Measurements from ENCODE around the gene FBXO24. TPM values are rescaled to one million over a fixed set of nuclear protein-coding genes. Genes with fewer than 3 reads are reported as not detected.

FBXO24 gene
- total RNA-seq, 1 donor from 2014 or later = 0.61 TPM

DNA sequence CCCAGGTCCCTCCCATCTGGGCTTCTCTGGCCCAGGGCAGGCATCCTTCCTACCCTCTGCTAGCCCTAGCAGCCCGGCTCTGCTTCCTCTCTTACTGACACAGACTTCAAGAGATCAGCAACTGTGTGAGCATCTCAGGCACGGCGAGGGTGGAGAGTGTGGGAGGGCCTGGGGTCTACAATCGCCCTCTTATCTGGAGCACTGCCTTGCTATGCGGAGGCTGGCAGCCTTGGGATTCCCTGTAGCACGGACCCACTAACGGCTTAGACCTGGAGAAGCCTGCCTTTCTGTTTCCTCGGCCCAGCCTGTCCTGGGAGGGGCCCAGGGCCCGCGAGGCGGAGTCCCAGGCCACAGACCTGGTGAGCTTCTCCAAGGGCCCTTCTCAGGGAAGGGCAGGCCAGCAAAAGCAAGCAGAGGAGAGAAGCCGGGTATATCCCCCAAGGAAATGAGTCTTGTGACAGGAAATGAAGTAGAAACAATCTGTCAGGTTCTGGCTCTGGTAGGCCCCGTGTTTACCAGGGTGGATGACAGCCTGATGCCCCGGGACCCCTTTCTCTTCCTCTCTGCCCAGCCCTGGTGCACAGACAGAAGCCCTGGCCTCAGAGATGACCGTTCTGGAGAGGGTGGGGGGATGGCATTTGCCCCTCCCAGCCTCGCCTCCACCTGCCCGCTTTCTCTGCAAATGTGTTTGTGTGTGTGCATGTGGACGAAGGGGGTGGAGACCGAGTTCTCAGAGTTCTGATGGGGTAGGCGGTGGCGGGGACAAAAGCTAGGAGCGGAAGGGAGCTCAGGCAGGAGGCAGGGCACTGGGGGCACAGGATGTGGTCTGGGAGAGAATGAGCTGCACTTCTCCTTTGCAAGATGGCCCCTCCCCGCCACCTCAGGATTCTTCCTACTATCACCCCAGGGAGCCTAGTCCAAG lies 2.7 kb upstream of the FBXO24 start:
- Mint-ChIP-seq H3K4me3 (peak overlapping the region; percentile 85), H3K27me3 (ENCODE audit: low read depth) (no peaks in the 10 kb centered on the region), H3K9me3 (no peaks in the 10 kb centered on the region), H3K27ac (ENCODE audit: unreplicated experiment) (peak overlapping the region; percentile 37), H3K4me1 (peaks cover 31% of the 10 kb centered on the region), H3K36me3 (ENCODE audit: low read depth) (no peaks in the 10 kb centered on the region)
- TF ChIP-seq, protein P1, sequence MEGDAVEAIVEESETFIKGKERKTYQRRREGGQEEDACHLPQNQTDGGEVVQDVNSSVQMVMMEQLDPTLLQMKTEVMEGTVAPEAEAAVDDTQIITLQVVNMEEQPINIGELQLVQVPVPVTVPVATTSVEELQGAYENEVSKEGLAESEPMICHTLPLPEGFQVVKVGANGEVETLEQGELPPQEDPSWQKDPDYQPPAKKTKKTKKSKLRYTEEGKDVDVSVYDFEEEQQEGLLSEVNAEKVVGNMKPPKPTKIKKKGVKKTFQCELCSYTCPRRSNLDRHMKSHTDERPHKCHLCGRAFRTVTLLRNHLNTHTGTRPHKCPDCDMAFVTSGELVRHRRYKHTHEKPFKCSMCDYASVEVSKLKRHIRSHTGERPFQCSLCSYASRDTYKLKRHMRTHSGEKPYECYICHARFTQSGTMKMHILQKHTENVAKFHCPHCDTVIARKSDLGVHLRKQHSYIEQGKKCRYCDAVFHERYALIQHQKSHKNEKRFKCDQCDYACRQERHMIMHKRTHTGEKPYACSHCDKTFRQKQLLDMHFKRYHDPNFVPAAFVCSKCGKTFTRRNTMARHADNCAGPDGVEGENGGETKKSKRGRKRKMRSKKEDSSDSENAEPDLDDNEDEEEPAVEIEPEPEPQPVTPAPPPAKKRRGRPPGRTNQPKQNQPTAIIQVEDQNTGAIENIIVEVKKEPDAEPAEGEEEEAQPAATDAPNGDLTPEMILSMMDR (conservative IDR thresholded peaks at IDR 0.05) = no peak
- no peak for DNase-seq (ENCODE audit: low read depth, low spot score)

DNA sequence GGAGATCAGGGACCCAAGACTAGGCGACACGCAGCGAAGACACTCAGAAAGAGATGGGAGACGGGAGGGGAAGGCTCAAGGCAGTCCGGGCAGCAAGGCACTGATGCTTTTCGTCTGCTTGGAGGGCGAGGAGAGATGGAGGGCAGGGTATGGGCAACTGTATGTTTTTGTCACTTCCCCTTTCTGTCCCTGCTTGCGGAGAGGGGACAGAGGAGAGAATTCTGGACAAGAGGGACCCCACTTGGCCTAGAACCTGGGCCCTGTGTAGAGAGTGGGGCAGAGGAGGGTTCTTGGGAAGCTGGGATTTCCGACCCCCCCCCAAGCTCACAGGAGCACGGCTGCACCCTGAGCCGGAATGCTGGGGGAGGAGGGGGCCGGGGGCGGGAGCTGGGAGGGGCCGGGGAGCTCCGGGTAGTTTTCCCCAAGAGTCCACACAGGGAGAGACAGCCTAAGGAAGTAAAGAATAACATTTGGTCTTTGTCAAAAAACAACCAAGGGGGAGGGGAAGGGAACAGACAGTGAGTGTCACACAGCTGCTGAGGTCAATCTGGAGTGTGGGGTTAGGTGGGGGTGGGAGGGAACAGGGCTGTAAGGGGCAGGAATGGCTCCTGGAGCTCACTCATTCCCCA lies 2.0 kb upstream of the FBXO24 start:
- no peaks in the 10 kb centered on the region for H3K27me3 Mint-ChIP-seq (ENCODE audit: low read depth)
- peak overlapping the region; percentile 37 for H3K27ac Mint-ChIP-seq (ENCODE audit: unreplicated experiment)
- peaks cover 35% of the 10 kb centered on the region for H3K4me1 Mint-ChIP-seq
- TF ChIP-seq, protein P1 (conservative IDR thresholded peaks at IDR 0.05) = no peak
- H3K9me3 Mint-ChIP-seq = no peaks in the 10 kb centered on the region
- no peaks in the 10 kb centered on the region for H3K36me3 Mint-ChIP-seq (ENCODE audit: low read depth)
- H3K4me3 Mint-ChIP-seq = peak overlapping the region; percentile 96
- no peak for DNase-seq (ENCODE audit: low read depth, low spot score)

DNA sequence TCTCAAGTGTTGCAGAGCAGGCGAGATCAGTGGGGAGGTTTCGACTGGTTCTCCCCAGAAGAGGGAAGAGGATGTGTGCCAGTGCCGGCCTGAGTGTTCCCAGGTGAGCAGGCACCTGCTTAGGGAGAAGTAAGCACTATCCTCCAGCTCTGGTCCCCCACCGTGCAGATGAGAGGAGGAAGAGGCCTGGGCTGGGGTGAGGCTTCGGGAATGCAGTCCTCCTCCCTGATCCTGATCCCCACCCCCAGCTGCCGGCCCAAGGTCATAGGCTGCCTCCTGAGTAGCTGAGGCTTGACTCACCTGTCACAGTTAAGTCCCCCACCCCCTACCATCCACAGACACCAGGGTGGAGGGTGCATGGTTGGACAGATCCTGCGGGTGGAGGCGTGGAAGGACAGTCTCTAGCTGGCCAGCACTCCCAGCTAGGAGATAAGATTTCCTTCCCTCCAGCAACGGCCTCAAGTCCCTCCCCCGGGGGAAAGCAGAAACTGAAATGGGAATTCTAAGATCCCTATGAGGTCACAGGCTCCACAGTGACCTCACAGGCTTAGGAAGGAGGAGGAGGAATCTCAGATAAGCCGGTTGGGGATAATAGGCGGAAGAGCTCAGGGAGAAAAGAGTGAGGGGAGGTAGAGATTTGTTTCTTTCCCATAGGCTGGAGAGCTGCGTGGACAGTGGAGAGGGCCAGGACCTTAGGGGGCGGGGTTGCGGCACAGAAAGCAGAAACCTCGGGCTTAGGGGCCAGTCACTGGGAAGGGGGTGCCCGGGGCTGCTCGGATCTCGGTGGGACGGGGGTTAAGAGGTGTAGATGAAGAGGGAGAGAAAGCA lies 1.2 kb upstream of the FBXO24 start:
- Mint-ChIP-seq H3K4me1 (peaks cover 42% of the 10 kb centered on the region), H3K9me3 (no peaks in the 10 kb centered on the region), H3K27ac (ENCODE audit: unreplicated experiment) (peak overlapping the region; percentile 88), H3K36me3 (ENCODE audit: low read depth) (no peaks in the 10 kb centered on the region), H3K4me3 (peak overlapping the region; percentile 96), H3K27me3 (ENCODE audit: low read depth) (no peaks in the 10 kb centered on the region)
- TF ChIP-seq, protein P1 (conservative IDR thresholded peaks at IDR 0.05) = no peak
- no peak for DNase-seq (ENCODE audit: low read depth, low spot score)

DNA sequence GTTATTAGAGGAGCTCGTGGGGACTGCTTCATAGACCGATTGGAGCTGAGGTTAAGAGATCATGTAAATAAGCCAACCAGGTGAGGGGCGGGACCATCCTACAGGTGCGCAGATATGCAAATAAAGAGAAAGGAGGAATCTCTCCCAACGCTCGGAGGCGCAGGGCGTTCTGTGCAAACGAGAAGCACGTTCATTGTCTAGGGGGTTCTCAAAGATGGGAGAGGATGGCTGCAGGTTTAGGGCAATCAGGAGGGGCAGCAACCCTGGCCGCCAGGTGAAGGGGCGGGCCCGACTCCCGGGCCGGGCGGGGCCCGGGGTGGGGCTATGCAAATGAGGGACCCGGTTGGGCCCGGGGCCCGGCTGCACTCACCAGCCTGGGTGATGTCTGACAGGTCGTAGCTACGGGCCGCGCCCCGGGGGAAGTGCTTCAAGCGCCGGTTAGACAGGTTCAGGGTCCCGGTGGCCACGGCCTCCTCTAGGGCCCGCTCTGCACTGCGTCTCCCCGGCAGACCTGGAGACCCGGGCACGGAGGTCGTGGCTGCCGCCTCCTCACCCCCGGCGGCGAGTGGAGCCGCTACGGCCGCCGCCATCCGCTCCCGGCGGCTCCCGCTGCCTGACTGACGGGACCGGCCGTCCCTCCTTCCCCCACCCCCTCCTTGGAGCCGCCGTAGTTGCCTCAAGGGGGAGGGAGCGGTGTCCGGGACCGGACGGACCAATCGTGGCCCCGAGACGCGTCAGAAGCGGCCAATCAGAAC lies 440 bp upstream of the FBXO24 start, which contains the start of gene LRCH4:
LRCH4 (minus strand) TSS at position 619 of the 755 bp plus-strand sequence; CDS start at position 590, 29 bp downstream.
- Mint-ChIP-seq H3K4me3 (peak within 1 kb of the TSS; percentile 96), H3K27me3 (ENCODE audit: low read depth) (no peaks in the 10 kb centered on the region), H3K36me3 (ENCODE audit: low read depth) (no peaks in the 10 kb centered on the region), H3K9me3 (no peaks in the 10 kb centered on the region), H3K4me1 (peaks cover 49% of the 10 kb centered on the region), H3K27ac (ENCODE audit: unreplicated experiment) (peak within 1 kb of the TSS; percentile 94)
- no peak for DNase-seq (ENCODE audit: low read depth, low spot score)
- TF ChIP-seq, protein P1 (conservative IDR thresholded peaks at IDR 0.05) = peak; percentile 6
